ENCODE results near the gene PRKG2.

DNA sequence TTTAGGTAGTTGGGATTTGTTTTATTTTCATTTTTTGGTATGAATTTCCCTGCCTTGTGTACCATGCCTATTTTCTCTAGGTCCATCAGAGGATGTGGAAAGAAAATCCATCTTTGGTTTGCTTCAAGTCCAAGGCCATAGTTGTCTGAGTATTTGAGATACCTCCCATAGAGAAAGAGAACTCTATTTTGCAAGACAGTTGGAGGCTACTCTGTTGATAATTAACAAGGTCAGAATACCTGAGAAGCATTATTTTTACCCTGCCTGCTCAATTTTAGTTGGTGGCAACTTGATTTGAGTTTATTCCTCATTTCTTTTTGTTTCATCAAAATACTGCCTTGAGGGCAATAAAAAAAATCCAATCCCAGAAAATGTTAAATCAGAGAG, 153.7 kb downstream of the PRKG2 start:
- TF ChIP-seq, protein P1, sequence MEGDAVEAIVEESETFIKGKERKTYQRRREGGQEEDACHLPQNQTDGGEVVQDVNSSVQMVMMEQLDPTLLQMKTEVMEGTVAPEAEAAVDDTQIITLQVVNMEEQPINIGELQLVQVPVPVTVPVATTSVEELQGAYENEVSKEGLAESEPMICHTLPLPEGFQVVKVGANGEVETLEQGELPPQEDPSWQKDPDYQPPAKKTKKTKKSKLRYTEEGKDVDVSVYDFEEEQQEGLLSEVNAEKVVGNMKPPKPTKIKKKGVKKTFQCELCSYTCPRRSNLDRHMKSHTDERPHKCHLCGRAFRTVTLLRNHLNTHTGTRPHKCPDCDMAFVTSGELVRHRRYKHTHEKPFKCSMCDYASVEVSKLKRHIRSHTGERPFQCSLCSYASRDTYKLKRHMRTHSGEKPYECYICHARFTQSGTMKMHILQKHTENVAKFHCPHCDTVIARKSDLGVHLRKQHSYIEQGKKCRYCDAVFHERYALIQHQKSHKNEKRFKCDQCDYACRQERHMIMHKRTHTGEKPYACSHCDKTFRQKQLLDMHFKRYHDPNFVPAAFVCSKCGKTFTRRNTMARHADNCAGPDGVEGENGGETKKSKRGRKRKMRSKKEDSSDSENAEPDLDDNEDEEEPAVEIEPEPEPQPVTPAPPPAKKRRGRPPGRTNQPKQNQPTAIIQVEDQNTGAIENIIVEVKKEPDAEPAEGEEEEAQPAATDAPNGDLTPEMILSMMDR (IDR thresholded peaks at IDR 0.05), result no peak
- TF ChIP-seq POLR2AphosphoS5 (IDR thresholded peaks at IDR 0.05) (no peak), POLR2A (IDR thresholded peaks at IDR 0.05; ENCODE audit: low read depth) (no peak), EP300 (IDR thresholded peaks at IDR 0.05) (no peak)
